ENCODE data around the gene TKTL1.
A peak's percentile ranks its signal among the peaks of the same experiment; 100 is the strongest.

Gene TKTL1

DNA sequence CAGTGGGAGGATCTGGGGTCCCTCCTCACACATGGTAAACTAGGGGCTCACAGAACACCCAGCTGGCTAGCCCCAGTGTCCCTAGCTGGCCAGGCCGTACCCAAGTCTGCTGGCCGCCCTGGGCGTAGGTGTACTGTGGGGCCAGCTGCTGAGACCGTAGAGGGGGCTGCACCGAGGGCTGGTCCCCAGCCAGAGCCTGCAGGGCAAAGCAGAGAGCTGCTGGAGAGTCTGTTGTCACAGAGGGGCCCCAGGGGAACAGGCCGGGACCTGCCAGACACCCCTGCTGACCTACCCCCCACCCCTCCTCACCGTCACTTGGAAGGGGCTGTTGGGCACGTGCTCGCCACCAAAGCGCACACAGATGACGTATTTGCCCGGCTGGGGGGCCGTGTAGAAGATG lies 58.9 kb downstream of the TKTL1 start:
- no peak for DNase-seq (ENCODE audit: low read depth)
- TF ChIP-seq, protein P1, sequence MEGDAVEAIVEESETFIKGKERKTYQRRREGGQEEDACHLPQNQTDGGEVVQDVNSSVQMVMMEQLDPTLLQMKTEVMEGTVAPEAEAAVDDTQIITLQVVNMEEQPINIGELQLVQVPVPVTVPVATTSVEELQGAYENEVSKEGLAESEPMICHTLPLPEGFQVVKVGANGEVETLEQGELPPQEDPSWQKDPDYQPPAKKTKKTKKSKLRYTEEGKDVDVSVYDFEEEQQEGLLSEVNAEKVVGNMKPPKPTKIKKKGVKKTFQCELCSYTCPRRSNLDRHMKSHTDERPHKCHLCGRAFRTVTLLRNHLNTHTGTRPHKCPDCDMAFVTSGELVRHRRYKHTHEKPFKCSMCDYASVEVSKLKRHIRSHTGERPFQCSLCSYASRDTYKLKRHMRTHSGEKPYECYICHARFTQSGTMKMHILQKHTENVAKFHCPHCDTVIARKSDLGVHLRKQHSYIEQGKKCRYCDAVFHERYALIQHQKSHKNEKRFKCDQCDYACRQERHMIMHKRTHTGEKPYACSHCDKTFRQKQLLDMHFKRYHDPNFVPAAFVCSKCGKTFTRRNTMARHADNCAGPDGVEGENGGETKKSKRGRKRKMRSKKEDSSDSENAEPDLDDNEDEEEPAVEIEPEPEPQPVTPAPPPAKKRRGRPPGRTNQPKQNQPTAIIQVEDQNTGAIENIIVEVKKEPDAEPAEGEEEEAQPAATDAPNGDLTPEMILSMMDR (conservative IDR thresholded peaks at IDR 0.05; ENCODE audit: low read depth, low read length): no peak
- H3K4me3 ChIP-seq (ENCODE audit: low read depth, low read length): no peak overlapping the region

- TF ChIP-seq, protein P1 (conservative IDR thresholded peaks at IDR 0.05; ENCODE audit: low read depth, low read length): no peak
- DNase-seq (ENCODE audit: low read depth): no peak
- no peak overlapping the region for H3K4me3 ChIP-seq (ENCODE audit: low read depth, low read length)
These were observed 59.6 kb downstream of the TKTL1 start for GRCh38 chrX:154355094-154355775.

GRCh38 chrX:154355776-154356140 lies 60.2 kb downstream of the TKTL1 start:
- DNase-seq (ENCODE audit: low read depth): no peak
- no peak overlapping the region for H3K4me3 ChIP-seq (ENCODE audit: low read depth, low read length)
- TF ChIP-seq, protein P1 (conservative IDR thresholded peaks at IDR 0.05; ENCODE audit: low read depth, low read length): peak; percentile 3

DNA sequence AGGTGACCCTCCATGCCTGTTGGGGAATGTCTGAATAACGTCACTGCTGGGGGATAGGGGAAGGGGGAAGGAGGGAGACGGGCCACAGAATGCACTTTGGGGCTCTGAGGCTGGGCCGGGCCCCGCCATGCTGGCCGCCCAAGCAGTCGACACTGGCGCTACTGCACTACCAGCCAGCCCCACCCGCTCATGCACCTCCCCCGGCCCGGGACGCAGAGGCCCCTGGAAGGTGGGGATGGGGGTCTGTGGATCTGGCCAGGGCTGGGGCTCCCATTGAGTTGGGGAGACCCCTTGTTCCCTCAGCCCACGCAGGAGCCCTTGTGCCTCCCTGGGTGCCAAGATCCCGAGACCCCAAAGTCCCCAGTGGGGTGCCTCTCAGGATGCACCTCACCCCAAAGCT lies 61.0 kb downstream of the TKTL1 start:
- no peak overlapping the region for H3K4me3 ChIP-seq (ENCODE audit: low read depth, low read length)
- no peak for DNase-seq (ENCODE audit: low read depth)
- TF ChIP-seq, protein P1 (conservative IDR thresholded peaks at IDR 0.05; ENCODE audit: low read depth, low read length): no peak

DNA sequence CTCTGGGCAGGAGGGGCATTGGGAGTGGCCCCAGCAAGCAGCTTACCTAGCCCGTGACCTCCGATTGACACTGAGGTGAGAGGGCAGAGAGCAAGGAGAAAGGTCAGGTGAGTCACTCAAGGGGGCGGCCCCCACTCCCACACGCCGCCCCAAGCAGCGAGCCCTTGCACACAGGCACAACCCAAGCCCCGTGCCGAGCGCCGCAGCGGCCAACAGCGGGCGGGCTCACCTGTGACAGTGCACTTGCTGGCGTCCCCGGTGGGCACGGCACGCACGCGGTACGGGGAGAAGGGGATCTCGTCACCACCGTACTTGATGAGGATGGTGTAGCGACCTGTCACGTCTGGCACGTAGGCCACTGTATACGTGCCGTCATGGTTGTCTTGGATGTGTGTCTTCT lies 61.6 kb downstream of the TKTL1 start:
- TF ChIP-seq, protein P1 (conservative IDR thresholded peaks at IDR 0.05; ENCODE audit: low read depth, low read length): no peak
- H3K4me3 ChIP-seq (ENCODE audit: low read depth, low read length): no peak overlapping the region
- DNase-seq (ENCODE audit: low read depth): no peak

DNA sequence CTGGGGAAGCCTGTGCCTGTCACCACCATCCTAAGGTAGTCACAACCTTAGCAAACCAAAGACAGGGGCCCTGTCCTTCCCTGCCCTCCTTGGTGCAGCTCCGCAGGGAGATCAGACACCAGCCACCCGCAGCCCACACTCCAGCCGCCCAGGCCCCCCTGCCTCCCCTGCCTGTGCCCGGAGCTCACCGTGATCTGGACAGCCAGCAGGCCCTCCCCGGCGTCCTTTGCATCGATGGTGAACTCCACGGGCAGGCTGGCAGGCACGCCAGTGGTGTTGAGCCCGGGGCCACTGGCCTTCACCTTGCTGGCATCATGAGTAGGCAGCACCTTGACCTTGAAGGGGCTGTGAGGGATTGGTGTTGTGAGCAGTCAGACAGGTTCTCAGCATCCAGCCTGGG lies 62.4 kb downstream of the TKTL1 start:
- DNase-seq (ENCODE audit: low read depth): no peak

DNA sequence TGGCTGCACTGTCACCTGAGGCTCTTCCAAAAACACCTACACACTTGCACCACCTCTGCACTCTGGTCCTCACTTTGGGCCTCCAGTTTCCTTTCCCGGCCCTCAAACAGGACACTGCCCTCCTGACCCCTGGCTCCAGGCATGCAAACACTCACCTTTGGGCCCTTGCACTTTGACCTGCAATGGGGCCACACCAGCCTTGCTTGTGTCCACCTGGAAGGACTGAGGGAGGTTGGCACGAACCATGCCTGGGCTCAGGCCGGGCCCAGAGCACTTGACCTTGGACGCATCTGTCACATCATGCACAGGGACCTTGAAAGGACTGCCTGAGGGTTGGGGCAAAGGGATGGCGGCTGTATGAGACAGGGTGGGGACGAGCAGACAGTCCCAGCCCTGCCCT lies 63.2 kb downstream of the TKTL1 start:
- TF ChIP-seq, protein P1 (conservative IDR thresholded peaks at IDR 0.05; ENCODE audit: low read depth, low read length): no peak
- DNase-seq (ENCODE audit: low read depth): no peak
- no peak overlapping the region for H3K4me3 ChIP-seq (ENCODE audit: low read depth, low read length)

More for the DNA sequence above, 62.4 kb downstream of the TKTL1 start:
- H3K4me3 ChIP-seq (ENCODE audit: low read depth, low read length): no peak overlapping the region
- TF ChIP-seq, protein P1 (conservative IDR thresholded peaks at IDR 0.05; ENCODE audit: low read depth, low read length): no peak

All from choroid plexus epithelial cell (primary cell).